Activated CD4-positive, alpha-beta T cell treated with anti-CD3 and anti-CD28 coated beads, Interleukin-2, amount 50 U/mL, for 1 hour (primary cell): ENCODE results near the gene OR5K1.

Source experiments
- DNase-seq: peaks from one replicate; pipeline ENCODE4 v3.0.0-alpha.2; 2020

OR5K1 gene

DNA sequence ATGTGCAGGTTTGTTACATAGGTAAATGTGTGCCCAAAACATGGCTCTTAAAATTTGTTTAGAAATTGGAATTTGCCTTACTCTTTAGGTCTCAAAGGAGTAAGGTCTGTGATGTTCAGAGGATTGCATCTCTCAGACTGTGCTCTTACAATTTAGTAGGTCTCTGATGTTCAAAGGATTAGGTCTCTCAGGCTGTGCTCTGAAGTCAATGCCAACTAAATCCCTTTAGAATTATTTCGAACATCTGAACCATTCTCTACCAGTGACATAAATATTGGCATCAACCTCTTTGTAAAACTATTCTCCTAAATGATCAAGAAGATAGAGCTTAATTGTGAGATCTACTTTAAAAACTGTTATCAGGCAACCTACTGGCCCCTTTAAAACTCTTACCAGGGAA, at the start of gene OR5K1:
Gene OR5K1 (plus strand): TSS at position 301 of the 400 bp plus-strand sequence. CDS start 6,376 bp downstream, outside the sequence.
- DNase-seq, result no peak

DNA sequence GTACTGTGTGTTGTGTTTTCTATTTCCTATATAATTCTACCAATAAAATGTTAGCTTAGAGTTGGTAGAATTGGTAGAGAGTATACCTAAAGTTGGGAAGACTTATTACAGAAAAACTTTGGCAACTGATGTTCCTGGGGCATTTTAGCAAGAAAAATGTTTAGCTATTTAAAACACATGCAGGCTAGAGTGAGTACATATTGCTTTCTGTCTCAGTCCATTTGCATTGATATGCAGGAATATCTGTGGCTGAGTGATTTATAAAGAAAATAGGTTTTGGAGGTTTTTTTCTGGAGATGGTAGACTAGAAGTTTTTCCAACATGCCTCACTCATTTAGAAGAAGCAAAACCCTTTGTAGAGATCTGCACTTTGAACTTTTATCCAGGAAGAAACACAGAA, 30.4 kb upstream of the OR5K1 start:
- no peak for DNase-seq

DNA sequence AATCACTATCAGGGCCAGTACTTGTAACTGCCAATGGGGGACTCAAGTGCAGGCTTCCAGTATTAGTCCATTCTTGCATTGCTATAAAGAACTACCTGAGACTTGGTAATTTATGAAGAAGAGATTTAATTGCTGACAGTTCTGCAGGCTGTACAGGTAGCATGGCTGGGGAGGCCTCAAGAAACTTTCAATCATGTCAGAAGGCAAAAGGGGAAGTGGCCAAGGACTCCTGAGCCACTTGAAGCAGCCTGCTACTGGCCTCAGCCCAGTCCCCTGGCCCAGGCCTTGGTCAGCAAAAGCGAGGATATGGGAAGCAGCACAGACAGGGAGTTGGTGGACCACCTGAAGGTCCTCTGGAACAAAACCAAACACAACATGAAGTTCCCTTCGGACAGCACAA, 29.2 kb upstream of the OR5K1 start:
- no peak for DNase-seq

DNA sequence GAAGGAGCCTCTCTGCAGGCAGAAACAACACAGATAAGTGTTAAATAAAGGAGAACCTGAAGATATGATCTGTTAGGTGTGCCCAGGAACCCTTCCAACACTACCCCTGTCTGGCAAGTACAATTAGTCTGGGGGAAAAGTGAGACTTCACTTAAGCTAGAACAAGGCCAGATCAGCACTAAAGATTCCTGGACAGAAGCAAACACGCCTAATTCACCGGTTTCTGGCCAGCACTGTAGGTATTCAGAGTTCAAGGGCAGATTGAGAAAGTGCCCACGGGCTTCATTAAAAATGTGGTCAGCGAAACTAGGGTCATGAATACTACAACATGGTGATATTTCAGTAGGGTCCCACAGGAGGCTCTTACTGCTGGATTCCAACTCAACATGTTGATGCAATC, 28.6 kb upstream of the OR5K1 start:
- no peak for DNase-seq

DNA sequence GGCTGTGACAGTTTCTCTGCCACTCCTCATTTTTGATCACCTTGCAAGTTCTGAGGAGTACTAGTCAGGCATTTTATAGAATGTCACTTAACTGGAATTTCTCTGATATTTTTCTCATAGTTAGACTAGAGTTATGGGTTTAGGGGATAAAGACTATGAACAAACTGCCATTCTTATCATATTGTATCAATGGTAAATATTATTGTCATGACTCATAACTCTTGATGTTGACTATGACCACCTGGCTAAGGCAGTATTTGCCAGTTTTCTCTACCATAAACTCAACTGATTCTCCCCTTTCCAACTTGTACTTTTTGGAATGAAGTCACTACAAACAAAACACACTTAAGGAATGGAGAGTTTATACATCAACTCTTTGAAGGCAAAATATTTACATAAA, 22.7 kb upstream of the OR5K1 start:
- no peak for DNase-seq

DNA sequence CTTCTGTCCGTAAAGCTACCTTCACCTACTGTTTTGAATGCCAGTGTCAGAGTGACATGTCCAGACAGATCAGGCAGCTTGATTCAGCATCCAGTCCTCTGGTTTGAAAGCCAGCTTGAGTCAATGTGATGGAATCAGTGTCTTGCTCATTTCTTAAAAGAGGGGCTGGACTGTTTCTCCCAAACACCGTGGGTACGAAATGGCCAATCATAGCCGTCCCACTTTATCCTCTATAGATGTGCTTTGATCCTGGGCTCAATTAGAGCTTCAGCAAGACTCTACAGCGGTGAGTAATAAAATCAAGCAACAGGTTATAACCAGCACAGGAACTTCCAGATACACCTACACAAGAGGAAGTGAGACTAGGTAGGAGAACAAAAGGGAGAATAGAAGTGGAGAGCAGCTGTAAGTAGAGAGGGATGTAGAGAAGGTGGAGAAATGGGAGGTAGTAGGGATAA, 17.0 kb upstream of the OR5K1 start:
- DNase-seq, result no peak

DNA sequence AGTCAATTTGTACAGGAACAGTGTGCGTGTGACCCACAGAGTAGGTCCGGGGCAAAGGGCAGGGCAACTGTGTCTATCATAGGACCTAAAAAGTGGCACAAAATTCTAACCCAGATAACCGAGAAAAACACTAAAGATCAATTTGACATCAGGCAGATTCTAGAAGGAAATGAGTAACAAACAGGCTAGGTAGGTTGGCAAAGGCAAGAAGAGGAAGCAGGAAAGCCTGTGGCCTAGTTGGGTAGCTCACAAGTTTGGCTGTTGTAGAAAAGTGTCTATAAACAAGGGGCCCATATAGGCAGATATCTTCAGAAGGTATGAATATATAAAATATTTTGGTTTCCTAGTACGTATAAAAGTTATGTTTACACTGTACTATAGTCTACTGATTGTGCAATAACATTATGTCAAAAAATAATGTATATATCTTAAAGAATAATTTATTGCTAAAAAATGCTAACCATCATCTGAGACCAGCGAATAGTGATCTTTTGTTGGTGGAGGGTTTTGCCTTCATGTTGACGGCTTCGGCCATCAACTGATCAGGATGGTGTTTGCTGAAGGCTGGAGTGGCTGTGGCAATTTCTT, 13.3 kb upstream of the OR5K1 start:
- DNase-seq, result no peak

DNA sequence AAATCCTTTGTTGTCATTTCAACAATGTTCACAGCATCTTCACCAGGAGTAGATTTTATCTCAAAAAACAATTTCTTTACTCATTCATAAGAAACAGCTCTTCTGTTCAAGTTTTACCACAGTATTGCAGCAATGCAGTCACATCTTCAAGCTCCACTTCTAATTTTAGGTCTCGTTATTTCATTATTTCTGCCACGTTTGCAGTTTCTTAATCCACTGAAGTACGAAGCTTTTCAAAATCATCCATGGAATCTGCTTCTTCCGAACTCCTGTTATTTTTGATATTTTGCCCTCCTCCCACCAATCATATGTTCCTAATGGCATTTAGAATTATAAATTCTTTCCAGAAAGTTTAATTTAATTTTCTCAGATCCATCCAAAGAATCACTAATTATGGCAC, 12.6 kb upstream of the OR5K1 start:
- no peak for DNase-seq

DNA sequence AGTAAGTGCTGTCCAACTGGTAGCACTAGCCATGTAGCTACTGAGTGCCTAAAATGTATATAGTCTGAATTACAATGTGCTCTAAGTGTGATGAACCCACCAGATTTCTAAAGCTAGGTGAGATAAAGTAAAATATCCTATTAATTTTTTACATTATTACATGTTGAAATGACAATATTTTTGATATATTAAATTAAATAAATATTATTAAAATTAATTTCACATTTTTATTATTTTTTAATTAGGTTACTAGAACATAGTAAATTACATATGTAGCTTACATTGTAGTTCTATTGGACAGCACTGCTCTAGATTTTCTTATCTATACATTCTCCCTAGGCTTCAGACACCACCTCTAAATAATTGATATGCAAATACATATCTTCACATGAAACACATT, 9.2 kb upstream of the OR5K1 start:
- no peak for DNase-seq

DNA sequence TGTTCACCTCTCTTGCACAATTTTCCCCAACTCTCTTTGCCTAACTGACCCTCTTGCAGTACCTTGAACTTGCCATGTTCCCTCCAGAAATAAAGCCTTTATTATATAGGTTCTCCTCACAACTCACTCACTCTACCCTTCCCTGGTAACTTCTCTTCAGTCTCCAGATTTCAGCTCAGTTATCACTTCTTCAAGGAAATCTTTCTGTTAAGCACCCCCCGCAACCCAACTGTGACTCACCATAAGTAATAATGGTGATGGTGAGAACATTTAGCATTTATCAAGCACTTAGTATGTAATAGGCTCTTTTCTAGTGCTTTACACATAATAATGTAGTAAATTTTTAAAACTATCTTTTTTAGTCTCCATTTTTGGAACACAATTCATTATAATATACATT, 8.1 kb upstream of the OR5K1 start:
- no peak for DNase-seq

DNA sequence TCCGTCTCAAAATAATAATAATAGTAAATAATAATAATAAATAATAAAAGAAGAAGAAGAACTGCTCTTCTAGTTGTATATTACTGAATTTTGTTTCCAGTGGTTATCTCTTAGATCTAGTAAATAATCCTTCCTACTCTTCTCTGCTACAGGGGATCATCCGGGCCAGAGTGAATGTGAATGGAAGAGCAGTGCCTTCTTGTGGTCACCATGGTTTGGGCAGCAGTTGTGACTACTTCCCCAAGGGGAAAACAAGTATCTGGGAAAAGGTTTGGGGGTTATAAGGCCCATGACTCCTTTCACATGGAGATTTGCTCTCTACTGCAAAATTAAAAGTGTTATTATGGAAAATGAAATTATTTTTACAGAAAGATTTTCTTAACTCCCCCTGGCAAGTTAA, 5.5 kb upstream of the OR5K1 start:
- DNase-seq, result no peak

DNA sequence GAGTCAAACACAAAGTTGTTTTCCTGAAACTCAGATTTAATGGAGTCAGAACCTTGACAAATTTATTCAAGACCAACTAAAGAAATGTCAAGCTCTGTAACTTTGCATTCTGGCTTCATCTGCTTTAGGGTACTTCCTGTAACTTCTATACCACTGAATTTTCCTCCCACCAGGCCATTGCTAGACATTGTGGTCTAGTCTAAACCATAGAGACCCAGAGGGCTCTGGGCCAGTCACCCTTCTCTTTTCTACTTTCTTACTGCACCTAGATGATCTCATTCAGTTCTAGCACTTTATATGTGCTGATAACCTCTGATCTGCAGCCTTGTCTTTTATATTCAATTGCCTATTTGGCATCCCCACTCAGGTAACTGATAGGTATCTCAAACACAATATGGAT, 2.8 kb upstream of the OR5K1 start:
- no peak for DNase-seq

DNA sequence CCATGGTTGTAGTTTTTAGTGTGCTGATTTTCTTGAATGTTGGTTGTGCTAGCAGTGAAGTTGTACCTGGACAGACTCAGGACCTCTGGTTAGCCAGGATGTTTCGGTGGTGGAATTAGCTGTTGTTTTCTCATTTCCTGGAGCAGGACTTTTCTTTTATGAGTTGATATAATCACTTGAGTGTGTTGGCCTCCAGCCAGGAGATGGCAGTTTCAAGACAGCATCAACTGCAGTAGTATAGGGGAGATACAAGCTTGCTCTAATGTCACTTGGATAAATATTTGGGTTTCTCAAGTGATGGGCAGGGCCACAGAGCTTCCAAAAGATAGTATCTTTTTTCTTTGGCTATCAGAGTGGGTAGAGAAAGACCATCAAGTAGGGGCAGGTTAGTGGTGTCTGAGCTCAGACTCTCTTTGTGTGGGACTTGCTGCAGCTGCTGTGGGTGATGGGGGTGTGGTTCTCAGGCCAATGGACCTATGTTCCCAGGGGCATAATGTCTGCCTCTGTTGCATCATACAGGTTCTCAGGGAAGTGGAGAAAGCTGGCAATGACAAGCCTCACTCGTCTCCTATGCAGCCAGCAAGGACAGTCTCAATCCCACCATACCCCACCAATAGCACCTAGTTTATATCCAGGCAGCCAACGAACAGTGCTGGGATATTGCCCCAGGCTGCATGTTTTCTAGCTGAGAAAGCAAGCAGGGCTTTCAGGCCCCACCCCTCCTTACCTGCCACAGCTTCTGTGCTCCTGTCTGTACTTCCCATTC, 19.9 kb downstream of the OR5K1 start:
- no peak for DNase-seq

DNA sequence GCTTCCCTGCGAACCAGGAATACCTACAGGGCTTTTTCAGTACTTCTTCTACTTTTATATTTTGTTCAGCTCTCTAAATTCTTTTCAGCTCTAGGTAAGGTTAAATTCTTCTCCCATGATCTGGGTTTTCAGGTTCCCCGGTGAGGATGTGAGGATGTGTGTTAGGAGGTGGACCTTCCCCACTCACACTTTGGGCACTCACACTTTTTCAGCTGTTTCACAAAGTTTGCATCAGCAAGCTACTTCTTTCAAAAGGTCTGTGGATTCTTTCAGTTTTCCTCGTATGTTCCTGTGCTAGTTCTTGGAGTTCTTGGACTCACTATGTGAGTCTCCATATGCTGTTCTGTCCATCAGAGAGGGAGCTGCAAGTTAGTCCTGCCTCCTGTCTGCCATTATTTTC, 20.6 kb downstream of the OR5K1 start:
- DNase-seq, result no peak

DNA sequence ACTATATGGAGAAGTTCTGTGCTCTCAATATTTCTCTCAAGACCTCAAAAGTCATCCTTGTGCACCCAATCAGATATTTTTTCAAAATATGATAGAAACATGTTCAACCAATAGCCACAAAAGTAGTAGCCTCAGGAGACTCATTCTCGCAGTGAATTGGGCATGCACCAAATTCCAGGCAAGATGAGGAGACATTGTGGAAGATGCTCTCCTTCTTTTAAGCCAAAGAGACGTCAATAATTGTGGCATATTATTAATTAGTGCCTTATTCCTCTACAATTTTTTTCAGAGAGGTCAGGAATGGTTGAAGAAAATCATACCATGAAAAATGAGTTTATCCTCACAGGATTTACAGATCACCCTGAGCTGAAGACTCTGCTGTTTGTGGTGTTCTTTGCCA, 34.4 kb downstream of the OR5K1 start, which contains the start of gene OR5K2:
Gene OR5K2 (plus strand): TSS at position 301 of the 400 bp plus-strand sequence. CDS start 0 bp downstream, at position 301.
- no peak for DNase-seq

DNA sequence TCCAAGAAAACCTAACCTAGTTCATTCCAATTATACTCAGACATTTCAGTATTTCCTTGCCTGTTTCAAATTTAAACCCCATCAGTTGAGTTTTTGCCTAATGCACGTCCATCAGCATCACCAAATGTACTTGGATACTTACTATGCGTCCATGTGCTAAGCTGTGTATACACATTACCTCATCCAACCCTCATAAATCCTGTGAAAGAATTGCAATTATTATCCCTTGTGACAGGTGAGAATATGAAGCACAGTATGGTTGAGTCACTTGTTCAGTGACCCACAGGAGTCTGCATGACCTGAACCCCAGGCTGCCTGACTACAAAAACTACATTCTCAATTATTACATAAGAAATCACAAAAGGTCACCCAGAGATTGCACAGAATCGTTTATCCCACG, 37.0 kb downstream of the OR5K1 start:
- DNase-seq, result no peak

DNA sequence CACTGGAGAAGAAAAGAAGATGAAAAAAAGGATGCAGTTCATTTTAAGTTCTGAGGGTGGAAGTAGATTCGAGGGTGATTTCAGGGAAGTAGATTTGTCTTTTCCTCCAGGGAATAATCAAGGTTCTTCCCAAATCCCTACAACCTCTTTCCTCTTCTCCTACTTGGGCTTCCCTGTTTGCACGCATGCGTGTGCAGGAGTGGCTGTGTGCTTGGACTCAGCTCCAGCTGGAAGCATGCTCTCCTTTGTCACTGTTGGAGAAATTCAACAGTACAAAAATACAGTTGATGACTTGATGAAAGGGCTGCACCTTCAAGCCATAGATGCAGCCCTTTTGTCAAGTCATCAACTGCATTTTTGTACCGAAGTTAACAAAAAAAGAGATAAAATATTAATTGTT, 38.3 kb downstream of the OR5K1 start:
- no peak for DNase-seq

DNA sequence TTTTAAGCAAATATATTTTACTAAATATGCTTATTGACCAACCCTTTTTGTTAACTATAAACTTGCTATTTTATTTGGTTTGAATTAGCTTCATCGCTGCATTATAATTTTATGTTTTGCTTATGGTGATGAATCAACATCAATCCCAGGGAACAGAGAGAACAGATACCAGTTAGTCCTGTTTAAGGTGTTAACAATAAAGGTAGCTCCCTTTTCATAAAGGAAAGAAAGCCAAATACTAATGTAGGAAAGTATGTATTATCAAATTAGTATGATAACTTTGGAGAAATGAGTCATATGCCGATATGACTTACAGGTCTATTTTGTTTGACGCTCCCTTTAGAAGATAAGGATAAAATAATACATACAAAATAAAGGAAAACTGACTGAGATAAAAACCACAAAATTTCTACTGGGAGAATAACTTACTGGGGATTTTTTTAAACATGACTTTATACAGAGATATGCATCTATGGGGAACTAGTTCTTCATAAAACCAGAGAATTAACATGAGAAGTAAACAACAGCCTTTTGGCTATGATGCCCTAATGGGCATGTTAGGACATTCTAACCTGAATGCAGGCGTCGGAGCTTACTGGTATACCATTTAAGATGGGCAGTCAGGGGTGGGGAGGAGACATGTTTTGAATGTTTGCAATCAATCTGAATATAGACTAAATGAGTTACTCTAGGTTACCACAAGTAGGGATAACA, 39.0 kb downstream of the OR5K1 start:
- no peak for DNase-seq

DNA sequence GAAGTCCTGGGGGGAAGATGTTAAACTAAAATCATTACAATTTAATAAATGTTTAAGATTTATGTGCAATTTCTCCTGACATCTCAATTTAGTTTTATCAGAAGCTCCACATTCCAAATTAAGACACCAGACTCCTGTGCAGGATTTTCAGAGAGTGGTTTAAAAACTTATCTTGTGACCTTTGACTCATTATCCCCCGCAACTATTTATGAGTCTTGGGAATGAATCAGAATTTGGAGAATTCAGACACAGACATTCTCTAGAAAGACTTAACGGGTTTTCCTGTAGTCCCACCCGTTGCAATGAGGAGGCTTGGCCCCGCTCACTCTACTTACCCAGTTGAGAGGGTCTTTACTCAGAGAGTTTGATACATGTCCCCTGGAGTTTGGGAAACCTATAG, 41.5 kb downstream of the OR5K1 start:
- no peak for DNase-seq

DNA sequence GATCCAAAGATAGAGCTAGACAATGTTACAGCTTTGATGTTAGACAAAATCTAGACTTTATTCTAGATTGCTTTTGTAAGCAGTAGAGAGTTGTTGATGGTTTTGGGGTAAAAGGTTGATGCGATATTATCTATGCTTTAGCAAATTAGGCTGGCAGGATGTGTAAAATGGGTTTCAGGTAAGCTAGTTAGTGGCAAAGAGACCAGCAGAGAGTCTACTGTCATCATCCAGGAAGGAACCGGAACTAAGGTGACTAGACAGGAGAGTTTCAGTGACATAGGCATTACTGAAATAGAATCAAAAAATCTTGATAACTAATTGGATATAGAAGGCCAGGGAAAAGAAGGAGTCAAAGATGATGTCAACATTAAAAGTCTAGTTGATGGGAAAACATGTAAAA, 45.6 kb downstream of the OR5K1 start:
- no peak for DNase-seq

DNA sequence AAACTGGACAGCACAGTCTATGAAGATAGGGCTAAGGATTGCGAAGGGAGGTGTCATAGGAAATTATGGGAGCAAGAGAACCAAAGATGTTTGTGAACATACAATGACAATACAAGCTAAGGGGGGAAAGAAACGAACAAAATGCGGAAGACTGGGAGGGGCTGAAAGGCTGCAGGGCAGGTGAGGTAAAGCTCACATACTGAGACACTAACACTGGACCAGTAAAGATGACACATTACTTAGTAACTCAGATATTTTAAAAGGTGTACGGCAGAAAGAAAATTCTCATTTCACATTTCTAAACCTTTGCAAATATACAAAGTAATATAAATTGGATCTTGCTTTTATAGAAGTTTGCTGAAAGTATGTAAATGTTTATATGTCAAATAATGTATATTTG, 49.6 kb downstream of the OR5K1 start:
- no peak for DNase-seq

DNA sequence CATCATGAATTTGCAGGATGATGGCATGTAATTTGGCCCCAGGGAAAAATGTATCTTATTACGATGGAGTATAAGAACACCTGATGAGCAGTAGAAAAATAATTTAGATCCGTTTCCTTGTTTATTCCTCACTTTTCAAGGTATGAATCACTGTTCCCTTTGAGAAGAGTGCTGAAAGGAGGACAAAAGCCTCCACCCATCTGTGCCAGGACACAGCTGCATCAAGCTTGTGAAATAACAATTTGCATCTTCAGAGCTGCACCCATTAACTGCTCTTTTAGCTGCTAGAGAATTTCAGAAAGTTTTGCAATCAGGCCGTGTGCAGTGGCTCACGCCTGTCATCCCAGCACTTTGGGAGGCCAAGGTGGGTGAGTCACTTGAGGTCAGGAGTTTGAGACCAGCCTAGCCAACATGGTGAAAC, 50.1 kb downstream of the OR5K1 start:
- DNase-seq, result no peak

DNA sequence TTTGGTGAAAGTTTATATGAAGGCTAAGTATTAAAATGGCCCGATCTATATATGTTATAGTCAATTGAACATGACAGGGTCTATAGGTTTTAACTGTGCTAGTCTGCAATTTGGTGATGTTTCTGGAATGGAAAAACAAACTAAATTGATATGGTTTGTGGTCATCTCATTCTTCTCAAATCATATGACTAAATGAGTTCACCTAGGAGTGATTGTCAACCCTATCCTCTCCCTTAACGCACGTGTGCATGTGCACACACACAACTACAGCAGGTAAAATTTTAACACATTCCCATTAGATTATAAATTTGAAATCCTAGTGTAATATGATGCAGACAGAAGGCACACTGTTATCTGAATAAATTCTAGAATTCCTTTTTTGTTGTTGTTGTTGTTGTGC, 50.7 kb downstream of the OR5K1 start:
- DNase-seq, result no peak

DNA sequence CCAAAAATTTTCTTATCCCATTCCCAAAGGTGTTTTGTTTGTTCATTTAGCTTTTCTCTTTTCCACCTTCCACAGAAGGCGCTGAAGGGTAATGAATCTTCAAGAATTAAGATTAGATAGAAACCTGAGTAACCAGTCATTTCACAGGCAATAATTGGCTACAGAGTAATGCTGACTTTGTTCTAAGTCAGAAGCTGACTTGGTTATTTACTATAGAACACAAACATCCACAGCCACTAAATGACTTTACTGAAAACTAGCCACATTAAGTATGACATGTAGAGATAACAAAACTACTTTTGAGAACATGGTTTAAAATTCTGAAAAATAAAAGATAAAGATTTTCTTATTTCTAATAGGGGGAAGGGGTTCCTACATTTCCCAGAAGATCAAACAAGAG, 51.9 kb downstream of the OR5K1 start:
- no peak for DNase-seq
